Breast epithelium (tissue), 4 donors: ENCODE data around the gene ALG6. TPM values are rescaled to one million over a fixed set of nuclear protein-coding genes. Genes with fewer than 3 reads are reported as not detected.

ENCODE experiments used
- DNase-seq, 2 donors: peaks; one replicate each; pipeline ENCODE4 v3.0.0-alpha.2; 2019; ENCODE audit warnings: low spot score in 2 of 2
- H3K27ac ChIP-seq, 2 donors: fragments of 200-600 bp; sonication (generic) in 1 of 2; one replicate each; pipeline ENCODE4 v1.5.1; 2016 to 2019; ENCODE audit warnings: mild to moderate bottlenecking in 1 of 2
- H3K27me3 ChIP-seq, 2 donors: fragments of 200-600 bp; sonication (generic) in 1 of 2; one replicate each; pipeline versions ENCODE4 v1.5.1 to v1.6.0; 2017 to 2019; ENCODE audit warnings: control low read depth in 1 of 2, mild to moderate bottlenecking in 1 of 2
- H3K36me3 ChIP-seq: fragments of 200-600 bp; one replicate; pipeline ENCODE4 v1.5.1; 2019
- H3K4me1 ChIP-seq, 2 donors: fragments of 200-600 bp; sonication (generic); one replicate each; pipeline ENCODE4 v1.5.1; 2016 to 2019; ENCODE audit warnings: control low read depth in 1 of 2
- H3K4me3 ChIP-seq, 3 donors: fragments of 200-600 bp; sonication (generic); 1 replicate in 2 of 3; 2 replicates in 1 of 3; pipeline ENCODE4 v1.5.1; 2016 to 2019; ENCODE audit warnings: mild to moderate bottlenecking in 3 of 3, moderate library complexity in 2 of 3
- H3K9me3 ChIP-seq, 2 donors: fragments of 200-600 bp; sonication (generic) in 1 of 2; one replicate each; pipeline ENCODE4 v1.5.1; 2016 to 2019; ENCODE audit warnings: control low read depth in 1 of 2
- CTCF ChIP-seq, 3 donors: fragments of 450-650 bp; IDR thresholded peaks; one replicate each; pipeline ENCODE4 v1.5.1; 2016 to 2017; ENCODE audit warnings: antibody characterized with exemption in 3 of 3, mild to moderate bottlenecking in 3 of 3, moderate library complexity in 3 of 3
- POLR2A ChIP-seq: fragments of 450-650 bp; IDR thresholded peaks from one replicate; pipeline ENCODE4 v1.6.1; 2016; ENCODE audit warnings: antibody characterized with exemption, mild to moderate bottlenecking, moderate library complexity
- POLR2AphosphoS5 ChIP-seq, 3 donors: sonication (generic); formaldehyde crosslinking; IDR thresholded peaks; one replicate each; pipeline ENCODE4 v1.6.1; 2017; ENCODE audit warnings: antibody characterized with exemption in 3 of 3
- intact Hi-C: fragments of 100-400 bp; cut with DNase I; formaldehyde crosslinking; loops from one replicate; pipeline ENCODE4 v1.15.1; 2023; ENCODE audit warnings: low total_unique reads
- total RNA-seq, 3 donors: library from RNA; depleted of rRNA; stranded (reverse); fragments of >200 nt; gene quantifications; one replicate each; pipeline ENCODE4 v1.1.0, GENCODE V29; 2016

ALG6 gene
- total RNA-seq, 3 donors from 2014 or later = 8.8 to 17.7 (median 14.1) TPM

- H3K27ac ChIP-seq = no peak overlapping the region
- H3K27me3 ChIP-seq = no peaks in the 10 kb centered on the region
- intact Hi-C loops = loop anchor here (10.0 kb wide), 1 partner anchor 755 kb away; no protein-coding TSS in a partner anchor
- H3K36me3 ChIP-seq = no peaks in the 10 kb centered on the region
- H3K4me3 ChIP-seq = no peak overlapping the region
- no peak for DNase-seq
- no peak for TF ChIP-seq POLR2A
- no peak for TF ChIP-seq CTCF (IDR thresholded peaks at IDR 0.05)
- no peaks in the 10 kb centered on the region for H3K4me1 ChIP-seq
- no peaks in the 10 kb centered on the region for H3K9me3 ChIP-seq
Observed at GRCh38 chr1:63480057-63480456, 112.6 kb downstream of the ALG6 start.

- H3K36me3 ChIP-seq = no peaks in the 10 kb centered on the region
- H3K4me3 ChIP-seq = no peak overlapping the region
- no peak for TF ChIP-seq POLR2AphosphoS5 (IDR thresholded peaks at IDR 0.05)
- no peak for TF ChIP-seq CTCF (IDR thresholded peaks at IDR 0.05)
- no peak for TF ChIP-seq POLR2A
- no peaks in the 10 kb centered on the region for H3K27me3 ChIP-seq
- no peak overlapping the region for H3K27ac ChIP-seq
- H3K9me3 ChIP-seq = no peaks in the 10 kb centered on the region
- intact Hi-C loops = loop anchor here (10.0 kb wide), 1 partner anchor 748 kb away; no protein-coding TSS in a partner anchor
- no peaks in the 10 kb centered on the region for H3K4me1 ChIP-seq
- no peak for DNase-seq
Observed at GRCh38 chr1:63486629-63487028, 119.2 kb downstream of the ALG6 start.

GRCh38 chr1:63487336-63488065 lies 120.1 kb downstream of the ALG6 start:
- no peaks in the 10 kb centered on the region for H3K36me3 ChIP-seq
- no peaks in the 10 kb centered on the region for H3K4me1 ChIP-seq
- no peaks in the 10 kb centered on the region for H3K9me3 ChIP-seq
- H3K27me3 ChIP-seq = no peaks in the 10 kb centered on the region
- DNase-seq = no peak
- intact Hi-C loops = loop anchor here (10.0 kb wide), 1 partner anchor 747 kb away; no protein-coding TSS in a partner anchor
- TF ChIP-seq POLR2AphosphoS5 (IDR thresholded peaks at IDR 0.05) (no peak), CTCF (IDR thresholded peaks at IDR 0.05) (no peak), POLR2A (no peak)
- no peak overlapping the region for H3K27ac ChIP-seq
- no peak overlapping the region for H3K4me3 ChIP-seq

Other genes starting within 250 kb of the ALG6 start
- gene FOXD3, start 45.1 kb upstream of the ALG6 start, total RNA-seq = not detected
- 10 to 100 TPM; 11.7 to 29.3 (median 18.4) TPM for gene ITGB3BP, start 155.6 kb downstream of the ALG6 start, total RNA-seq
- gene EFCAB7, start 155.9 kb downstream of the ALG6 start, total RNA-seq = 10 to 100 TPM in 2 of 3 donors, 1 to 10 TPM in 1; 5.6 to 15.1 (median 12.5) TPM
- 100 to 1,000 TPM in 1 of 3 donors, 10 to 100 TPM in 2; 59.0 to 130 (median 80.1) TPM for gene PGM1, start 225.8 kb downstream of the ALG6 start, total RNA-seq